HT1080 (cell line): ENCODE measurements around the gene API5. TPM values are rescaled to one million over a fixed set of nuclear protein-coding genes. Genes with fewer than 3 reads are reported as not detected.
"Not testable (repeated sequence)": the region's sequence is repeated elsewhere in the genome, so short reads cannot be mapped to it uniquely, and the experiment has no call there.

ENCODE experiments used
- DNase-seq: peaks from one replicate; pipeline ENCODE4 v3.0.0-alpha.2; 2015; ENCODE audit warnings: low read depth
- polyA plus RNA-seq, 2 experiments: library from polyadenylated mRNA; depleted of rRNA; stranded (reverse); fragments of >200 nt; gene quantifications; 2 replicates each; pipeline ENCODE4 v1.2.3, GENCODE V29; 2015
- total RNA-seq: library from RNA; depleted of rRNA; stranded (reverse); fragments of >200 nt; shearing (Covaris generic); gene quantifications from 2 replicates; pipeline ENCODE4 v1.2.3, GENCODE V29; 2014; rRNA removed

The API5 gene
- total RNA-seq: 82.5 and 98.2 TPM in 2 replicates
- 109 and 131 TPM in 2 replicates for polyA plus RNA-seq (2015; cell fraction: cytosol; rRNA removed)
- polyA plus RNA-seq (2015; cell fraction: nucleus; rRNA removed): 99.8 and 105 TPM in 2 replicates

DNA sequence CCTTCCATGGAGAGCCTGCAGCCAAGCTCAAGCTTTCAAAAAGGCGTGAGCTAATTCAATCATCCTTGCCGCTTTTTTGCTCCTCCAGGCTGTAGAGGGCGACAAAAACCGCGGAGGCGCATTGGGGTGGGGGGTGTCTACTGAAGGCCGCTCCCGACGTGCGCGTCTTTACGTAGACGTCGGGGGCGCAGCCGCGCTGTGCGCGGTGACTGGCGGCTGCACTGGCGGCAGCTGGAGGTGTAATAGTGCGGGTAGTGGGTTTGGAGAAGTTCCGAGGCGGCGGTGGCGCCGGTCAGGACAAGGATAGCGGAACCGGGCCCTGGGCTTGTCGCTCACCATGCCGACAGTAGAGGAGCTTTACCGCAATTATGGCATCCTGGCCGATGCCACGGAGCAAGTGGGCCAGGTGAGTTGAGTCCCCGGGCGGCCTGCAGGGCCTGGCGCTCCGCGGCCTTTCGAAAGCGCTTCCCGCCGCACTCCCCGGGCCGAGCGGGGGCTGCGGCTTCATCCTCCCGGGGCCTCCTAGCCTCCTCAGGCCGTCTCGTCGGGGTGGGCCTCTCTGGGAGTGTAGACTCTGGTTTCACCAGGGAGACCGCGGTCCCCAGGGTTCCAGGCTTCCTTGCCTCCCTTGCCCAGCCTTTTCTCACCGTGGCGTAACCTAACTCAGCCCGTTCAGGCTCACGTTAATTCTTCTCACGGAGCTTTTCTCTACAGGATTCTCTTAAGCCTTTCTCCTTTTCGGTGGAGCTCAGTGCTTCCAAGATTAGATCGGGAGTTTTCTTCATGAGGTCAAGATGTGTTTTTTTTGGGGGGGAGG is at the start of gene API5:
Gene API5, plus strand, starts transcription at position 206 of the 817 bp plus-strand sequence. Its CDS starts 132 bp downstream, at position 338.
- DNase-seq: peak; percentile 94

DNA sequence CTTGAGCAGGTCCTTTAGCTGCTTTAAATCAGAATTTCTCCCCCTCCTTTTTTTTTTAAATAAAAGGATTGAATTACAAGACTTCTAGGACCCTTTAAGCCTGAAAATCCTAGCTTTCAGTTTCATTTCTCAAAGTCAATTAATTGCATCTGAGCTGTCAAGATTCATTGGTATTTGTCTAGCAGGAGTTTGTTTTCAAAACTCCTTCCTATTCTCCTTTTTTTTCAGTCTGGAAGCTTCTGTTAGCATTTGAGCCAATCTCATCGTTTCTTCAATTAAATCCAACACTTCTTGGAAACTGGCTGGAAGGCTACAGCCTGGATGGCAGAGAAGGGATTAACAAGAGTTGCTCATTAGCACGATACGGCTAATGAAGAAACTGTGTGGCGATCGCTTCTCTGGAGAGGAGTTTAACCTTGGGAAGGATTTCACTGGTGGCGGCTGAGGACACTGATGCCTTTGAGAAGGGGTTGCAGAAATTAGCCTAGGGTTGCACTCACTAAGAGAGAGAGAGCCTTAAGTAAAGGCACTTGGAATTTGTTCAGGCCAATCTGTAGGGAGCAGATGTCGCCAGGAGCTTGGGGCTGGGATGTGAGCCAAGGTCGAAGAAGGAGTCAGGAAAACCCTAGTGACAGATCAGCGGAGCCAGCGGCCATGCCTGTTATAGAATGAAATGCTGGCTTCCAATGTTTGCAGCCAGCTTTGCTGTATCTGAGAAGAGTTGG is 43.8 kb upstream of the API5 start:
- DNase-seq: no peak

DNA sequence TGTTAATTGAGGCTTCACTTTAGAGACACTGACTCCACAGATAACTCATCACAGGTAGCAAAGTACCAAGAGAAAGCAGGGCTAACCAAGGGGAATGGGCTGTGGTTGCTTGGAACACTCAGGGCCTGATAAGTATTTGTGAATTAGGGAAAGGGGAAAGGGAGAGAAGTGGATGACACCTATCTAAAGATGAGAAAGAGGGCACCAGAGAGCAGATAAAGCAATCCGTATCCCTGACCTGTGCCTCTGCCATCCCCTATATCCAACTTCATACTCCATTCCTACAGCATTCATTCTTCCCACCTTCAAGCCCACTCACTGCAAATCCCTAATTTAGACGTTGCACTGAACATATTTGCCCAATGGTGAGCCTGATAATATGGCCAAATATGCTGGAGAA is 43.0 kb upstream of the API5 start:
- no peak for DNase-seq

DNA sequence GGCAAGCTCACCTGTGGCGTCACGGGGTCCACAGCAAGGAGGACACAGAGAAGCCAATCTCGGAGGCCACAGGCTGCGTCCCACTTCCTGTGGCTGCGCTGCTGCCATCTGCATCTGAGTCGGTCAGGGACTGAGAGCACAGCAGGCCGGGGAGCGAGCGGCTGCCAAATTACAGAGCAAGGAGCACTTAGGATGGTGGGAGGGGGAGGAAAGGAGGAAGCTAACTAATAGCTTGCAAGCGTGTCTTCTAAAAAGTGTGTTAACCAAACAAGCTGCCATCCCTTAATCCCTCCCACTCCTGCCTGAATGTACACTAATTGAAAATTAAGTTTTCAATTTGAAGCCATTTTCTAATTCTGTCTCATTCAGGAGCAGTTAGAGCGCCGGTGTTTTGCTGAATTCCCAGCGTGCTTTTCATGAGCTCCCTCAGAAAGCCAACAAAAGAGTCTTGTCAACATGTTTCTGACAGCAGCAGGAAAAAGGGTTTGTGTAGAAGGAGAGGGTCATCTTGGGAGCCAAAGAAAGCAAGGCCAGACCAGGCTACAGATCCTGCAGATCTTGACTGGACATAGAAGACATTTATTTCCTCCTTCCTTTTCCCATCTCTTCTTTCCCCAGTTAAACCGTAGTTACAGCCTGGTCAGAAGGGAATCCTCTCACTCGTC is 42.4 kb upstream of the API5 start:
- no peak for DNase-seq

DNA sequence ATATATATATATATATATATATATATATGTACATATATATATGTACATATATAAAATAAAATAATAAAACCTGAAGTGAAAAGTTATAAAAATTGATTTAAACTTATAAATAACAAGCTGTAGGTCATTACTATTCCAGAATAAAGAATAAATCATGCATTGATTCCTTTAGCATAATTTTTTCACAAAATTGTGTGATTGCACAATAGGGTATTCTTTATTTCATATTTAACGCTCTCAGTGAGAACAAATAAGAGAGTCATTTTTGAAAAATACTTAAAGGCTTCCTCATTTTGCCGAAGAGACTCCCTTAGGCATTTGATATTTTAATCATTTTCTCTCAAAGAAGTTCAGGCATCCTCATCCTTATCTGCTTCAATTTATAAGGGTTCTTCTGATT is 41.3 kb upstream of the API5 start:
- no peak for DNase-seq

DNA sequence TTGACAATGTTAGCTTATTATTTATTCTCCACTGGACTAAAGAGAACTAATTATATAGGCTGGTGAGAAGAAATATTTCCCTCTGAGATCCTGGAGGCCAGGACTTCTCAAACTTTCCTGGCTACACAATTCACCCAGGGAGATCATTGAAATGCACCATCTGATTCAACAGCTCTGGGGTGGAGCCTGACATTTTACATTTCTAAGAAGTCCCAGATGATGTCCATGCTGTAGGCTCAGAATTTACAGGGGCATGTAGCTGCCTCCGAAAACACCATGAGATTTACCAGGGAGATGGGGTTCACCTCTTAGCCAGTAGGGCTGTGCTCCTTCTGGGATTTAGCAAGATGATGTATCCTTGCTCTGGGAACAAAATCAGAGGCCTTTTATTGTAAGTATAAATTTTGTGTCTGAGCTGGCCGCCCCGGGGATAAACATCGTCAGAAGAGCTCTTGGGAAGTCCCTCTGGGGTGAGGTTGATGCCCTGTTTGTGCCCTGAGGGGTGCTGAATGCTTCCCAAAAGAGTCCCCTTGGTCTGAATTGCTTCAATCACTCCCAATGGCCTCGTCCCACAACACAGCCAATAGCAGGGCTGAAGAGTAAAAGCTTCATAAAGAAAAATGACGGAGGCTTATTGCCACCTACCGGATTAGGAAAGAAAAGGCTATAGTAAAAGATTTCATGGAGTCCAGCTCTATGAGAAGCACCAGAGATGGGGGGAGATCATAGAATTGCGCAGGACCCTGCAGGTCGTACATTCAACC is 33.4 kb upstream of the API5 start:
- DNase-seq: peak; percentile 34

DNA sequence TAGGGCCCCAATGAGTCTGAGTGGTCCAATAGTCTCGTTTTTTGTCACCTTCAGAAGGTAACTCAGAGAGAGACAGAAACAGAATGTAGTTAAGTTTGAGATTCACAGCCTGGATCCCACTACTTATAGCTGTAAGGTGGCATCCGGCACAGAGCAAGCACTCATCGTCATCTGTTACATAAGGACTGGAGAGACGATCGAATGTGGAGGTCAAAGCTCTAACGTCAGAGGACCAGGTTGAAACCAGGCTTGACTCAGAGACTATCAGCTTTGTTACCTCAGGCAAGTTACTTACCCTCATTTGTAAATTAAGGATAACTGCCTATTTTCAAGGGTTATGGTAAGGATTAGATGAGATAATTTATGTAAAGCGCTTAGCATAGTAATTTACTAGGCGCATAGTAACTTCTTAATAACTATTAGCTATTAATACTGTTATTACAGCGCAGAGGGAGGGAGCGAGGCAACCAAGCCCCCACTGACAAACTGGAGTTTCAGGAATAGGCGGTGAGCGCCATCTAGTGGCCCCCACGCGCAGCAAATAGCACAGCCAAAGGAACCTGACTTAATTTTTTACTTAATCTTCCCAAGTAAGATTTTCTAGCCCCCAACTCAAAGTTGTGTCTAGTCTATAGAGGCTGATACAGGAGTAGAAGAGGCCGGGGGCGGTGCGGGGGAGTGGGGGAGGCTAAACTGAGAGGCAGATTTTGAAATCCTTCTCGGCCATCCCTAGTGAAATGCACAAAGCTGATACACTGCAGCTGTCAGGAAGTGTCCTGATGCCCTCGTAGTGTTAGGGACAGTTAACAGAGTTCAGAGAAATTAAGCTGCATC is 29.0 kb upstream of the API5 start:
- peak; percentile 36 for DNase-seq

DNA sequence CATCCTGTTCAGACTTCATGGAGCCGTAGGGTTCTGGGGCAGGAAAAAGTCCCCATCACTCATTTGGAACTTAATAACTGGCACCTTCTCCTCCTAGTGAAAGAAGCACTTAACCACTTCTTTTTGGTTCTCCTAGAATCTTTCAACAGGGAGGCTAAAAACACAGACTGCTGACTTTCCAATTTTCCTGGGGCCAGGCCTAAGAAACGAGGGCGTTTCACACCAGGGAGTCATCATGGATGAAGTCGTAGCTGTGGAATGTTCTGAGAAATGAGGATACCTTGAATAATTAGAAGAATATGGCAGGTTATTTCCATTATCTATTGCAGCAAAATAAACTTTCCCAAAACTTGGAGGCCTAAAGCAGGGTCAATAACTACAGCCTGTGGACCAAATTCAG is 26.0 kb upstream of the API5 start:
- DNase-seq: no peak

DNA sequence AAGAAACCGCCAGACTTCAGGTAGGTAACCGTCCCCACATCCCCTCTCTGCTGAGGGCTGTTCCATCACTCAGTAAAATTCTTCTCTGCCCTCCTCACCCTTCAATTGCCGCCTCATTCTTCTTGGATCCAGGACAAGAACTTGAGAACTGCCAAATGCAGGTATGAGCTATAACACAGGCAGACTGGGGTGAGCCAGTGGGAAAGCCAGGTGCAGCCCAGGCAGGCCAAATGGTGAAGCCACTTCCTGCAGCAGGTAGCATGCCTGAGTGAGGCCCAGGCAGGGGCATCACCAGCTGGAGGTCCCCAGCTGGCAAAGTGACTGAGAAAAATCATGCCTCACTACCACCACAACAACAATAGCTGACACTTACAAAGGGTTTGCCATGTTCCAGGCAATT is 22.4 kb upstream of the API5 start:
- no peak for DNase-seq

DNA sequence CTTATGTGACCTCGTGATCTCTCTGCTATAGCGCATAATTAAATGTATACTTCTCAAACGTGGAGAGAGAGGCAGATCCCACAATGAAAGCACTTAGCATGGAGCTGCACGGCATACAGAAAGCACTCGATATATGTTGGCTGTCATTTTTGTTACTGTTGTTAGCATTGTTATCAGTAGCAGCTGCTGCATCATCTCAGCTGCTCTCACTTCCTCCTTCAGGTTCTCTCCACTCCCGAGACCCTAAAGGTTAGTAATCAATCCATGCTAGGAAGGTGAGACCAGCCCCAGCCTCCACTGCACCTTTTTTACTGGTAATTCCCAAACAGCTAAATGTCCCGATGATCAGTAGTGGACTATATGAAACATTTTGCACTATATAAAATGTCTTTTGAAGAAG is 13.4 kb upstream of the API5 start:
- no peak for DNase-seq

DNA sequence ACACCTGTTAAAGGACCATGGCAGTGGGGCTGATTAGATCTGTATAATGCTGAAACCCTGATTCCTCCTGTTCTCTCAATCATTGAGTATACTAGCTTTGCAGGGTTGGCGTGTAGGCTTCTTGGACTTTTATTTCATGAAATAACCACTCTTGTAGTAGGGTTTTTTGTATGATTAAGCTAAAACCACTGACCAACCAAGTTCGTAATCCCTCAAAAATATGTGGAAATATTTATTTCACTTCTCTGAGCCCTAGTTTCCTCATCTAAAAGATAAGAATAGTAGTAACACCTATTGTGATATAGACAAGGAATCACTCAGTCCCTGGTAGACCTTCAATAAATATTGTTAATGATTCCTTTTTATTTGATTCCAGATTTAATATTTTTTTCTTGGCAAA is 4.2 kb downstream of the API5 start:
- no peak for DNase-seq

DNA sequence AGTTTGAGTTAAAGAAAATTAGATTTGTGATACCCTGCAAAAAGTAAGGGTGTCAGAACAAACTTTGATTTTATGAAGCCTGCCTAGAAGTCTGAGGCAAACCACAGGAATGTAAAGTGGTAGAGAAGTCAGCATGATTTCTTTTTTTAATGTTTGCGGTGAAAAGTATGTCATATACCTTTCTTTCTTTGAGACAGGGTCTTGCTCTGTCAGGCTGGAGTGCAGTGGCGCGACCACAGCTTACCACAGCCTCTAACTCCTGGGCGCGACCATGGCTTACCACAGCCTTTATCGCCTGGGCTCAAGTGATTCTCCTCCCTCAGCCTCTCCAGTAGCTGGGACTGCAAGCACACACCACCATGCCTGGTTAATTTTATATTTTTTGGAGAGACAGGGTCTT is 4.7 kb downstream of the API5 start:
- peak; percentile 78 for DNase-seq

DNA sequence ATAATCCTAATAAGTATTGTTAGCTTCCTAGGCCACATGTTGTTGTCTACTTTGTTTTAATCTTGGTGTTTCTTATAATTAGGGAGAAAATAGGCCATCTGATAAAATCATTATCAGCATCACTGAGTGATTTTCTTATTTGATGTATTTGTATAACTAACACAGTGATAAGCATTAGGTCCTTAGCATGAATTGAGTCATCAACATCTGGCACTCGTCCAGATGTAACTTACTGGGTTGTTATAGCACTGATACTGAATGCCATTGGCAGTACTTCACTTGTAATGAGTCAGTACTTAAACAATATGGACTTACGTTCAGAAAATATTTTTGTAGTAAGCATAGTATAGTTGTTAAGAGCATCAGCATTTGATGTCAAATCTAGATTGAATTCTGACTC is 16.2 kb downstream of the API5 start:
- DNase-seq: peak; percentile 88

DNA sequence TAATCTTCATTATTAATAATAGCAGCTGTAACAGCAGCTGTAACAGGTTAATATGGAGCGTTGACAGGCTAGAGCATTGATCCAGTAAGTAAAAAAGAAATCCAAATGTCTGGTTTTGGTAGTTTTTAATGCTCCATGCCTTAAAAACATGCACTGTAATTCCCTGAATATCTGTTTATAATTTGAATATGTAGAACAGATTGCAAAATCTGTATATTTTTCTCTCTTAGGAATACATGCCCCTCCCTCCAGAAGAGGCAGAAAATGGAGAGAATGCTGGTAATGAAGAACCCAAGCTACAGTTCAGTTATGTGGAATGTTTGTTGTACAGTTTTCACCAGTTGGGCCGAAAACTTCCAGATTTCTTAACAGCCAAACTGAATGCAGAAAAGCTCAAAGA is 16.7 kb downstream of the API5 start:
- no peak for DNase-seq

DNA sequence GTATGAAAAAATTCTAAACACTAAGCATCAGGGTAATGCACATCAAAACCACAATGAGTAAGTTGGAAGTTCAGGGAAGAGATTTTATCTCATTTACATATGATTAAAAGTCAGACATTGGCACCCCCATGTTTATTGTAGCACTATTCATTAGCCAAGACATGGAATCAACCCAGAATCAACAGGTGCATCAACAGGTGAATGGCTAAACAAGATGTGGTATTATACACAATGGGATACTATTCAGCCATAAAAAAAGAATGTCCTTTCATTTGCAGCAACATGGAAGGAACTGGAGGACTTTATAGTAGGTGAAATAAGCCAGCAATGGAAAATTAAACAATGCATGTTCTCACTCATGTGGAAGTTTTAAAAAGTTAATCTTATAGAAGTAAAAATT is 29.4 kb downstream of the API5 start:
- no peak for DNase-seq

DNA sequence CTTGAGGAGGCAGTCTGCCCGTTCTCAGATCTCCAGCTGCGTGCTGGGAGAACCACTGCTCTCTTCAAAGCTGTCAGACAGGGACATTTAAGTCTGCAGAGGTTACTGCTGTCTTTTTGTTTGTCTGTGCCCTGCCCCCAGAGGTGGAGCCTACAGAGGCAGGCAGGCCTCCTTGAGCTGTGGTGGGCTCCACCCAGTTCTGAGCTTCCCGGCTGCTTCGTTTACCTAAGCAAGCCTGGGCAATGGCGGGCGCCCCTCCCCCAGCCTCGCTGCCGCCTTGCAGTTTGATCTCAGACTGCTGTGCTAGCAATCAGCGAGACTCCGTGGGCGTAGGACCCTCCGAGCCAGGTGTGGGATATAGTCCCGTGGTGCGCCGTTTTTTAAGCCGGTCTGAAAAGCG is 39.6 kb downstream of the API5 start:
- not testable (repeated sequence) for DNase-seq

DNA sequence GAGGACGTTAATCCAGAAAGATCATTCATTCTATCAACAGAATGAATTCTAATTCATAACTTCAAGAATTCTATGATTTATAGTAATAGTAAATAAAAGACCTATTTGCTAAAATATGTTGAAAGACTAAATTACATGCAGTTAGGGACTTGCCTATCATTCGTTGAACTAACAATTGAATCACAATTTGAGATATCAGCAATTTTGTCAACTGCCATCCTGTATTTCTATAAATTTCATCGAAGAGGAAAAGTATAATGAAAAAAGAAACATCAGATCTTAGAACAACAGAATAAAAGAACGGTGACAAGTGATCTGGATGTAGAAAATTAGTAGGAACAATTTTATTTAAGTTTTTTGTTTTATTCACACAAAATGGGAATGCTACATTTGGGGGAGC is 42.5 kb downstream of the API5 start:
- DNase-seq: no peak

DNA sequence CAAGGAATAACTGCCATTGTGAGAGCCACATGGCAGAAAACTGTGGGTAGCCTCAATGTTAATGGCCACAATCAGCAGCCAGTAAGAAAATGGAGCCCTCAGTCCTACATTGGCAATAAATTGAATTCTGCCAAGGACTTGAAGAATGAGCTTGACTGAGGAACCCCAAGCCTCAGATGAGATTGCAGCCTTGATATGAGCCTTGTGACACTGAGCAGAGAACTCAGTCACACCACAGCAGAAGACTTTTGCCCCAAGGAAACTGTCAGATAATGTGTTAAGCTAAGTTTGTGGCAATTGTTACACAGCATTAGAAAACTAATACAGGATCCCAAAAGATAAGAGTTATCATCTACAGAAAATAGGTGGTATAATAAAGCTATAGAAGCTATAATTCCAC is 44.5 kb downstream of the API5 start:
- no peak for DNase-seq

DNA sequence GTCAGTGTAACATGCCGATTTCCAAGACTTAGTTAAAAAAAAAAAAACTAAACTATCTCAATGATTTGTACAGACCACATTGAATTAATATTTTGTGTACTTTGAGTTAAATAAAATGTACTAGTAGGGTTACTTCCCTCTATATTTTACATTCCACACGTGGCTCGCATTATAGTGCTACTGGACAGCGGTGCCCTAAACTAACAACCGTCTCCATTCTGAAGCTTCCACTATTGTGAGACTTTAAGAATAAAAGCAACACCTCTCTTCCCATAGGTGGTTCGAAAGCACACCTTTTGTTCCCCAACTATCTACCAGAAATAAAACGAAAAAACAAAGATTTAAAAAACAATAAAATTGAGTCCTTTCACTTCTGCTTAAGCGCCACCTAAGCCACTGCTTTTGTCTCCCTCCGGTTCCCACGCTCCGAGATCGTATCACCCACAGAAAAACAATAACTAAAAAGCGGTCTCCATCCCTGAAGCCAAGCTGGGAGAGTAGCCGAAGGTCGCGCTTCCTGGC is 46.5 kb downstream of the API5 start:
- DNase-seq: peak; percentile 3

DNA sequence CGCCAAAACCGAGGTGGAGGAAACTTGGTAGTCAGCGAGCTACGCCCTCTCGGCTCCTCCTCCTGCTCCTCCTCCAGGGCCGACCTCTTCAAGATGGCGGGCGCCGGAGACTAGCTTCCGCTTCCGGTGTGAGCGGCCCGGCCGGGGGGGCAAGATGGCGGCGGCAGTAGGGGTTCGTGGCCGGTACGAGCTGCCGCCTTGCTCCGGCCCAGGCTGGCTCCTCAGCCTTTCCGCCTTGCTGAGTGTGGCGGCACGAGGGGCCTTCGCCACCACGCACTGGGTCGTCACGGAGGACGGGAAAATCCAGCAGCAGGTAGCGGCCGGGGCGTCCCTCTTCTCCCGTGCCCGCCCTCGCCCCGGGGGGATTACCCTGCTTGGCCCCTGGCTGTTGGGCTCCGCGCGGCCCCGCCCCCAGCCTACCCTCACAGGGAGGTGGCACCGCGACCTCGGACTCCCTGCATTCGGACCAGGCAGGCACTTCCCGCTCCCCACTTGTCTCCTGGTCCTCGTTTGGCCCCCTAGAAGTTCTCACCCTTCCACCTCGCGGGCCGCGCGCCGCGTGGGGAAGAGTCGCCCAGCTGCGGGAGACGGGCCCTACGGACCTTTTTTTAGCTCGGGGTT is 47.1 kb downstream of the API5 start, which contains the start of gene TTC17:
Gene TTC17, plus strand, starts transcription at position 120 of the 621 bp plus-strand sequence. Its CDS starts 35 bp downstream, at position 155.
- DNase-seq: peak; percentile 89
